ENCODE measurements around the gene TREM2.
"Not testable (repeated sequence)": the region's sequence is repeated elsewhere in the genome, so short reads cannot be mapped to it uniquely, and the experiment has no call there.

The TREM2 gene

DNA sequence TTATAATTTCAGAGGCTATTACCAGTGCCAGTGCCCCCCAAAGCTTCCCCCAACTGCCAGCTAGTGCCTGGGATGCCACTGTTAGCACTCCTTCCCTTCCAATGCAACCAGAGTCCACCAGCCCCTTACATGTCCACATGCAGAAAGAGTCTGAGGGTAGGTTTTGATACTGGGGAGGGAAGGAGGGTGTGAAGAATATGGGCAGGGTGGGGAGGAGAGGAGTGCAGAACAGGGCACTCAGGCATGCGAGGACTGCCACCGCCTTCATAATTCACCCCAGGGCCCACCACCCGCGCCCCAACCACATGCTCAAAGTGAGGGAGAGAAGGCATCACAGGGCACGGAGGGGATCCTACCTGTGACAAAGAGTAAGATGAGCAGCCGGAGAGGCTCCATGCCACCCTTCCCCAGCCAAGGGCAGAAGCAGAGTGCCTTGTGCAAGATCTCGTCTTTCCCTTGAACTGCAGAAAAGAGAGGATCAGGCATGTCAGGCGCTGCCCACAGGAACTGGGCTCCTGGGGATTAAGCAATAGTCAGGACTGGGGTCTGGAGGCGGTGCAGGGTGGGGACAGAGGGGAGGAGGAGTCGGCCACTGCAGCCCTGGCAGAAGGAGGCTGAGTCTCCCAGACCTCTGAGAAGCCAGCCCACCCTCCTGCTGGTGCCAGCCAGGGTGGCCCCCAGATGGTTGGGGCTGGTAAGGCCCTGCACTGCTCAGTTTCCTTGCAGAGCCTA, at the start of gene TREM2:
TSS of gene TREM2 (minus strand) at position 430 of the 732 bp plus-strand sequence. CDS start at position 396, 34 bp downstream.
- no peak for DNase-seq (ENCODE audit: low spot score)

DNA sequence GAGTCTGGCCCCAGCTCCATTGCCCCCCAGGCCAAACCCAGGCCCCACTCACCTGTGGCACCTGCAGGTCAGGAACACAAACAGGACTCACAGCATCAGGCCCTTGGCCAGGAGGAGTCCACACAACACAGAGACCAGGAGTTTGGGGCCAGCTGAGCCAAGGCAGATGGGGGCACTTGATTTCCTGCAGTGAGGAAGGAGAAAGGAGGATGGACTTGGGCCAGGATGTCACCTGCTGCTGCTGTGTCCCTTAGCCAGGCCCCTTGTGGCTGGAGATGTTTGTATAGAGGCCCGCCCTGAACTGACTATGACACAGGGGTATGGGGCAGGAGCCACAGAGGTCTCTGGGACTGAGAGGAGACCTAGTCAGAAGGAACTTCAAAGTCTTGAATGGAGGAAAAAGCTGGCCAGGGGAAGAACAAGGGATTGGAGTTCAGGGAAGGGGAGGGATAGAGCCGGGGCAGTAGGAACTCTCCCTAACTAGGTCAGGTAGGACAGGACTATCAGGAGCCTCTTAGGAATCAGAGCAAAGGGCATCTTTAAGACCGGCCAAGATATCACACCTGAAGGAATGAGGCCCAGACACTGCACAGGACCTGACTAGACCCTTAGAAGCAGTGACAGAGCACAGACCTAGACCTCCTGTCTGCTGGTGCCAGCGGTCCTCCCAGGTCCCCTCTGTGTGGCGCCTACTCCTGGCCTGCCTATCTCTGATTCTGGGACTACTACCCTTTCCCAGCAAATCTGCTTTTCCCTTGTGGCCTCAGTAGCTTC, 46.8 kb upstream of the TREM2 start:
- no peak for DNase-seq (ENCODE audit: low spot score)

DNA sequence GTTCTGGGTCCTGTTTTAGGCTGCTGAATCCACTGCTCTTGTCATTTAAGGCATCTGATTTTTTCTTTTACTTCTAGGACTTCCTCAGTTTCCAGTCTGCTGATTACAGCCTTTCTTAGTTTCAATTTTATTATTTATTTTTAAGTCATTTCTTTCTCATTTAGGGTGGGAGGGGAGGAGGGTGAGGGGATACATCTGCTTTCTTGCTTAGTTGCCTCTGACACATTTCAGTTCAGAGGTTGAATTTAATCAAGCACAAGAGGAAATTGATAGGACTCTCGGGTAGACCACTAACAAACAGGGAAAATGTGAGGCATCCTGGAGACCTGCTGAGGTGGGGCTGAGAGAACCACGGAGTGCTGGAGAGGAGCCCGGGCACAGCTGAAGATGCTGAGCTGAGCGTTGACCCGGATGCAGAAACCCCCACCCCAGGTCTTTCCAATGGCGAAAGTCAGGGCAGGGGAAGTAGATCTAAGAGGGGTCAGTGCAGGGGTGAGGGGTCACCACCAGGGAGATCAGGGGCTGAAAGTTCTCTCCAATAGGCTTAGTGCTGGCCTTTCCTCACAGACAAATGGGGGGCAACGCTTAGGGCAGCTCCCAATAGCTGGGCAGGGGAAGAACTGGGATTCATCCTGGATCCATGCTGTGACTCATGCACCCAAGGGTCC, 45.7 kb upstream of the TREM2 start:
- no peak for DNase-seq (ENCODE audit: low spot score)

DNA sequence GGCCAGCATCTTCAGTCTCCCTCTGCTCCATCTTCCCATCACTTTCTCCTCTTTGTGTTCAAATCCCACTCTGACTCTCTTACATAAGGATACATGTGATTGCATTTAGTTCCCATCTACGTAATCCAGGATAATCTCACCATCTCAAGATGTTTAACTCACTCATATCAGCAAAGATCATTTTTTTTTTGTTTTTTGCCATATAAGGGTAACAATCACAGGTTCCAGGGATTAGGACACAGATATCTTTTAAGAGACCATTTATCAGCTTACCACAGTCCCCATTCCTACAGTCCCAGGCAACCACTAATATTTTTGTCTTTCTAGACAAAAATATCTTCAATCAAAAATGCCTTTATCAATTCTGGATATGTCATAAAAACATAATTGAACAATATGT, 41.2 kb upstream of the TREM2 start:
- DNase-seq (ENCODE audit: low spot score) = no peak

DNA sequence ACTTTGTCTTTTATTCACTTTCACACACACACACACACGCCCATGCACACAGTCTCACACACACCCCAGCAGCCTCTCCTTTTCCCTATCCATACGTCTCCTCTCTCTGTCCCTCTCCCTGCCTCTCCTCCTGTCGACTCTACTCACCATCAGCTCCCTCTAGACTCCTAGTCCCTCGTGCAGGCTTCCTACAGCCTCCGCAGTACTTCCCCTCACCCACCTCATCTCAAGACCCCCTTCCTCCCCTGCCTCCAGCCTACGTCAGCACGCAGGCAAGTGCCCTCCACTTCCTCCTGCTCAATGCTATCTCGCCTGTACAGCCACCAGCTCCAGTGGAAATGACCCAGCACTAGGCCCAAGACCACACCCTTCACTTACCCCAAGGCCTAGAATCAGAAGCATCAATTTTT, 38.9 kb upstream of the TREM2 start:
- DNase-seq (ENCODE audit: low spot score) = no peak

DNA sequence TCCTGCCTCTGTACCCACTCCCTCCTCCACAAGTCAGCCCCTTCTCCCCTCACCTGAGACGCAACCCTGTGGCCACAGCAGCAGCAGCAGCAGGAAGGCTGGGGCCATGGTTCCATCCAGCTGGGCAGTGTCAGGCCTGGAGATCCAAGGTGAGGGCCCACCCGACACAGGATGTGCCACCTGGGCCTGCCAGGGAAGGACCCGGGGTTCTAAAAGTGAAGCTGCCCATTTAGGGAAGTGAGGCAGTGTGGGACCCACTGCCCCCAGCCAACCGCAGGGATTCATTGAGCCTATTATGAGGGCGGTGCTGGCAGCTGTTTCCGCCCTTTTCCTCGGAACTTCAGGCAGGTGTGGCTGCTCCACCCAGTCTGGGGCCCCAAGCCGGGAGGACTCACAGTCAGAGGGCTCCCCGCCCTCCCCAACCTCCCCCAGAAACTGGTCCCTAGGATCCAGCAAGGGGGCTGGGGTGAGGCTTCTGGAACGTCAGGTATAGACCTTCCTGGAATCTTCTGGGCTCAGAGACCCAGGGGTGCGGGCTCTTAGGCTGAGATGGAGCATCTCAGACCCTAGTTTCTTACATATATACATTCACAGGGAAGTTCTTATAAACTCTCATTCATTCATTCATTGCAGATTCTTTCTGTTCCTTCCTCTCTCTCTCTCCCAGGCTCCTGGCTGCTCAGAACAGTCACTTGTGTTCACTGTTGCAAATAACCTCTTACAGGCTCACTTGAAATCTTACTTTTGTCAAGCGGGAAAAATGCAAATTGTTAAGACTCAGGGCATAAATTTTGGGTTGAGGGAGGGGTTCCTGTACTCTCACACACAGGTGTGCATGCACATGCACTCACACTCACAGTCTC, 38.2 kb upstream of the TREM2 start, which contains the start of gene TREML2:
TSS of gene TREML2 (minus strand) at position 249 of the 863 bp plus-strand sequence. CDS start at position 108, 141 bp downstream.
- DNase-seq (ENCODE audit: low spot score) = no peak

DNA sequence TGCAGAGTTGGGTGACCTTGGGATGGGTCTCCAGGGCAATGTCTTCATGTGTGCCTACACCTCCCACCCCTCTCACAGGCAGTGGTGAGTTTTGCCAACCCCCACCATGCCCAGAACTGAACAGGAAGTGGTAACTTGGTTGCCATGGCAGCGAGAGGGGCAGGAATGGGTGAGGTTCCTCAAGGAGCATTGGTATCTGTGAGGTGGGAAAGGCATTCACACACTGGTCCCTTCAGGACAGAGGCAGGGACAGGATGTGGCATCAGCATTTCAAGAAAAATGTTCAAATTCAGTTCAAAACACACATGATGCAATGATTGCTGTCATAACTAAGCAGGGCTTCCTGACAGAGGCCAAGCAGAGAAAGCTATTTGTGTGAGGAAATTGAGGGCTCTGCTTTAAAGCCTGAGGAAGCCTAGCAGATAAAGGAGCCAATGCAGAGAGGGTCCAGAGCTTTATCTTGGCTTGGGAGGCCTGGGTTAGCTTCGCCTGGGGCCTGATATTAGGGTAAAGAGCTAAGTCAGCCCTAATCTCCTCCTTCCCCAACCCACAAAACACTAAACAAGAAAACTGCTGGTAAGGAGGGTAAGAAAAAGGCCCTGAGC, 37.5 kb upstream of the TREM2 start:
- no peak for DNase-seq (ENCODE audit: low spot score)

DNA sequence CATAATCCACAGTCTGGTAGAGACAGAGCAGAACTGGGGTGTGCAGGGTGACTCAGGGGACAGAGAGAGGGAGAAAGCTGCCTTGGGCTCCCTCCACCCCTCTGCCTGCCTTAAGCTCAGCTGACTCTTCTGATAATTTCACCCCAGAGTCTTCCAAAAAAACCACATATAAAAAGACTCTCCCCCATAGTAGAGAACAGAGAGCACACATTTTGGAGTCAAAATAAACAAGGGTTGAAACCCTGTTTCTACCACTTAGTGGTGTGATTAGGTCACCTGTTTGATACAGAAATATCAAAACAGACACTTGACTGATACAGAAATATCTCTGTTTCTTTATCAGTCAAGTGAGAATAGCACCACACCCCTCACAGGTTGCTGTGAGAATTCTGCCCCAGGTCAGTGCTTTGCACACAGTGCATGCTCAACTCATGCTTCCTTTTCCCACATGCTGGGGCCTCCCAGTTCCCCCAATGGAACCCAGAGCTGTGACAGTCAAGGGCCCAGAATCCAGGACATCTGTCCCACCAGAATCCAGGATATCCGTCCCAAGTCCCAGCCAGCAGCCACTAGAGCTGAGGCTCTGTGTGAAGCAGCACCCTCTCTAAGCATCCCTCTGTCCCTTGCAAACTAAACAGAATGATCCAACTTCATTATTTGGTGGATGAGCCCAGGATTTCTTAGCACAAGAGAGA, 36.8 kb upstream of the TREM2 start:
- no peak for DNase-seq (ENCODE audit: low spot score)

DNA sequence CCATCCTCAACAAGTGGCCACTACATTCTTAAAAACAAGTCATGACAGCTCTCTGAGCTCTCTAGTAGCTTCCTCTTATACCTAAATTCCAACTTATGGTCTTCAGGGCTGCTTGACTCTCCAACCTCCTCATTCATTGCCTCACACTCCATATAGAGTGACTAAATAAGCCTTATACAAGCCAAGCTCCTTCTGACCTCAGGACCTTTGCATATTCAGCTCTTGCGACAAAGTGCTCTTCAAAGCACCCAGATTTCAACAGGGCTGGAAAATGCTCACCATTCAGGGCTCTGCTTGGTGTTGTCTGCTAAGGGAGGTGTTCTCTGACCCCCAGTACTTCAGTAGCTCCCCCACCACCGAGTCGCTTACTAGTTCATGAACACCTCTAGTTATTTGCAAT, 34.3 kb upstream of the TREM2 start:
- no peak for DNase-seq (ENCODE audit: low spot score)

DNA sequence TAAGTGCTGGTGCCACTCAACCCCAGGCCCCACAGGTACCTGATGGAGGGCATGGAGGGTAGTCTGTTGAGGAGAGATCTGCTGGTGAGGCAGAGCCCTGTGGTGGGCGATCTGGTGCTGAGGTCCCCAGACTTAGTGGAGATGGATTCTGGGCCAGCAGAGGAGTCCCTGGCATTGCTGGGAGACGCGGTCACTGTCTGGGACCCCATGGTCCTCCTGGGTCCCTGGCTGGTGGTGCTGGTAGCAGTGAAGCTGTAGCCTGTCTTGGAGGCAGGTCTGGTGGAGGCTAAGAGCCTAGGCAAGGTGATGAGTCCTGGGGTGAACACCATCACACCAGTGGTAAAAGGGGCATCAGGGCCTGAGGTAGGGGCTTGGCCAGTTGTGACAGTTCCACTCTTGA, 31.5 kb upstream of the TREM2 start:
- no peak for DNase-seq (ENCODE audit: low spot score)

DNA sequence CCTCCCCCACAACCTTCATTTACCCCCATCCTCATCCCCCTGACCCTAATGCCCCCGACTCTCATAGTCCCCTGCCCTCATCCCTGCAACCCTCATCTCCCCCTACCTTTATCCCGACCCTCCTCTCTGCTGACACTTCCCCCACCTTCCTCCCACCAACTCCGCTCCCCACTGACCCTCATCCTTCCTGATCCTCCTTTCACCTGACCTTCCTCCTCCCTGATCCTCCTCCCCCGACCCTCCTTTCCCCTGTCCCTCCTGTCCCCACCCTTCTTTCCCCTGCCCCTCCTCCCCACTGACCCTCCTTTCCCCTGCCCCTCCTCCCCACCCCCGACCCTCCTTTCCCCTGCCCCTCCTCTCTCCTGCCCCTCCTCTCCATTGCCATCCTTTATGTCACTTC, 31.0 kb upstream of the TREM2 start:
- DNase-seq (ENCODE audit: low spot score) = no peak

DNA sequence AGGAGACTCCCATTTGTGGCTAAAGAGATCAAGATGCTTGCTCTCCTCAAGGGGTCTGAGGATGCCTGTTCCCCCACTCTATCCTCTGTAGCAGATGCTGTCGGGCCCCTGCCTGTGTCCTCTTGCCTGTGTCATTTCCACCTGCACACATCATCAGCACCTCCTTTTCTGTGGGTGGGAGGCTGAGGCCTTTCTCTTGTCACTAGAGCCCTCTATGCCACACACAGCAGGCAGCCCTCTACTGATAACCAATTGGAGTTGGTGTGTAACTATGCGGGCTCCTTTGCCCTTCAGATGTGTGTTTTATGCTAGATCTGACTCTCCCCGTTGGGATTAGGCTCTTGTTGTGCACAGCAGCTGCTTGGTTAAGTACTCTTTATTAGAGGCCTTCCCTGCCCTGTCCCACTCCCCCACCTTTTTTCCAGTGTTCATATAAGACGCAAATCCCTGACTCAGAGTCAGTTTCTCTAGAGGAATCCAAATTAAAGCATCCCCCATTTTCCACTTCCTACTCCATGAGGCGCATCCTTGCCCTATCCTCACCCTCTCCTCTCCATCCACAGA, 30.3 kb upstream of the TREM2 start:
- no peak for DNase-seq (ENCODE audit: low spot score)

DNA sequence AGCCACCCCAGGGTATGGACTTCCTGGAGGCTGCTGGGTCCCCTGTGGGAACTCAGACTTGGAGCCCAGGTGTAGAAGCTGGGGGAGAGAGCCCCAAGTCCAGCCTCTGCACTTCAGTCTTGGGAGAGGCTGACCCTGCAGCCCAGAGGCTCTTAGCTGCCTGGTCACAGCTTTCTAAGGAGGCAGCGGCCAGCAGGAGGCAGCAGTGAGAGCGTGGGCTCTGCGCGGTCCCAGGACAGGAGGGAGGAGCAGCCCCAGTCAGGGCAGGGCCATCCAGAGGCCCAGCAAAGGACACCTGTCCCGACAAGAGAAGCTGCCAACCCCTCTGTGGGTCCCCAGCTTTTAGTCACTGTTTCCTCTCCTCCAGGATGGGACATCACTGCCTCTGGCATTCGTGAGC, 28.7 kb upstream of the TREM2 start:
- DNase-seq (ENCODE audit: low spot score) = peak; percentile 36

DNA sequence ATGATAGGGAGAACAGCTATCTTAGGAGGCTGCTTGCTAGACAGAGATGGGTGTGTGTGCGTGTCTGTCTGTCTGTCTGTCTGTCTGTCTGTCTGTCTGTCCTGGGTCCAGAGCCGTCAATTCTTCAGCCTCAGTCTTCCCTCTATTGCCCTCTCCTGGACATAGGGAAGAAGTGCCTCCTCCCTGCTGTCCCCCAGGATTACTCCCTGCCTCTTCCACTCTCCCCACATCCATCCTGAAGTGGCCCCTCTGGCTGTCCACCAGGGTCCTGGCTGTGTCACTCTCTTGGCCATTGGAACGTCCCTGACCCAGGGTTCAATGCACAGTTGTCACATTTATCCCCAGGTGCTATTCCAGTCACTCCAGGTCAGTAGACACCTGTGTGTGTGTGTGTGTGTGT, 27.9 kb upstream of the TREM2 start:
- DNase-seq (ENCODE audit: low spot score) = no peak

DNA sequence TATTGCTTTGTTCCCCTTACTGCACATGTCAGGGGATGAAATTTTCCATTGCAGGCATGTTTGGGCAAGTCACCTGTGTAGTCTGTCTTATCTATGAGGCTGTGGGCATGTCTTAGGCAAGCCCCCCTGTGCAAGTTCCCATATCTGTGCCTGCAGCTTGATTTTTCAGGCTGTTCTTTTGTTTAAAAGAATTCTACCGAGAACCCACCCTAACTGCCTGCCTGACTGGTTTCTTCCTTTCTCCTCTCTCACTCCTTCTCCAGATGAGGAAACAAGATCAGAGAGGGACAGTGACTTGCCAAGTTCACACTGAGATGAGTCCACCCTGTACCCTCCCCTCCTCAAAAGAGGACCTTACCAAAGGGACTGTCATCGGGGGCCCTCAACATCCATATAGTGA, 27.1 kb upstream of the TREM2 start:
- no peak for DNase-seq (ENCODE audit: low spot score)

DNA sequence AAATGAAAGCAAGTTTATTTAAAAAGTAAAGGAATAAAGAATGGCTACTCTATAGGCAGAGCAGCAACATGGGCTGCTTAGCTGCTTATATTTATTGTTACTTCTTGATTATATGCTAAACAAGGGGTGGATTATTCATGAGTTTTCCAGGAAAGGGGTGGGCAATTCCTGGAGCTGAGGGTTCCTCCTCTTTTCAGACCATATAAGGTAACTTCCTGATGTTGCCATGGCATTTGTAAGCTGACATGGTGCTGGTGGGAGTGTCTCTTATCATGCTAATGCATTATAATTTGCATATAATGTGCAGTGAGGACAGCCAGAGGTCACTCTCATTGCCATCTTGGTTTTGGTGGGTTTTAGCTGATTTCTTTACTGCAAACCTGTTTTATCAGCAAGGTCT, 26.1 kb upstream of the TREM2 start:
- not testable (repeated sequence) for DNase-seq (ENCODE audit: low spot score)

DNA sequence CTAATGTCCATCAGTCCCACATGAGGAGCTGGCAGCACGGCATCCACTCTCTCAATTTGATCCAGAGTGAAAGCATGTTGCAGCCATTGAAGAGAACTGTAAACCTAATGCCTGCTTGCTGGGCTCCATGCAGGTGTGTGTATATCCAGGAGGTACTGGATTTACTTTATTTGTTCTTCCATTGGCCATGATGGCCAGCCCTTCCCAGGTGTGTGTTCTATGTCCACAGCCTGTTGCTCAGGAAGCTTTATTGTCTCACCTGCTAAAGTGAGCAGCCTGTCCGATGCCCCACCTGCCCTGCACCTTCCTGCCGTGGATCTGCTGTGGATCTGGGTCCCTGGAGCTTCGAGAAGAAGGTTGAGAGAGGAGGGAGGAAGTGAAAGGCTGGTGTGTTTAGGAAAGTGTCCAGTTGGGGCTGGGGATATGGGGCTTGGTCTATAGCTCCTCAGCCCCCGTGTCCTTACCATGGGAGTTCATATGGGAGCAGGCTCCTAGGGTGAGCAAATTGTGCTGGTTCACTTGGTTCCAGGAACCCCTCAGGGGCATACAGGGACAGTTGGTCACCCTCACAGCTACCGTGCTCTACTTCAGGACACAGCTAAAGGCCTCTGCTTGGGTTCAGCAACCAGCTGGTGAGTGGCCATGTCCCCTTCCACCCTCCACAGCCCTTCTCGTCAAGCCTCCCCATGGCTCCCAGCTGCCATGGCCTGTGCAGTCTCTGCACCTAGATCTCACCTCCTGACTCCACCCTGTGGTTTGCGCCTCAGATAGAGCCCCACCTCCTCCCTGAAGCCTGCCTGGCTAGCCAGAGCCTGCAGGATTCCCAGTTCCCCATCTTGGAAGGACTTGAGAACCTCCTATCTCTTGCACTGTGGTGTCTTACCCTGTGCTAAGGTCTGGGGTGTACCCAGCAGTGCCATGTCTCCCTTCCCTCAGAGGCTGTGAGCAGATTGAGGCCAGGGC, 25.3 kb upstream of the TREM2 start:
- no peak for DNase-seq (ENCODE audit: low spot score)

DNA sequence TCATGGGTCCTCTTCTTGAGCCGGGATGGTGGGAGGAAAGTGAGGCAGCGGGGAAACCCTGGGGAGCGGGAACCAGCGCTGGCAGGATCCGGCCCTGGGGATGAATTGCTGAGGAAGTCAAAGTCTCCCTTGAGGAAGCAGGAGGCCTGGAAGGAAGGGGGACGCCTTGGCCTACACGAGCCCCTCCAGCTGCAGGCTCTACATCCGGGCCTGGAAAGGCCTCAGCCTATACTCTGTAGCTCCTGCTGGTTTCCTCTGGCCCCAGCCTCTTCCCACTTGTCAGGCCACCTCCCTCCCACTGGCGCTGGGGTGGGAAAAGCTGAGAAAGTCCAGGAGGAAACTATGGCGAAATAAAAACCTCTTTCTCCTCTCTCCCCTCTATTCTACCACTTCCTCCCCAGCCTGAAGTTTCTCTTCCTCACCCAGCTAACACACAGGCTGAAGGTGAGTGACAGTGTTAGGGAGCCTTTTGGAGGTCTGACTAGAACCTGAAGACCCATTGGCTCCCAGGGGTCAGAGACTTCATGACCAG, 23.2 kb upstream of the TREM2 start:
- no peak for DNase-seq (ENCODE audit: low spot score)

DNA sequence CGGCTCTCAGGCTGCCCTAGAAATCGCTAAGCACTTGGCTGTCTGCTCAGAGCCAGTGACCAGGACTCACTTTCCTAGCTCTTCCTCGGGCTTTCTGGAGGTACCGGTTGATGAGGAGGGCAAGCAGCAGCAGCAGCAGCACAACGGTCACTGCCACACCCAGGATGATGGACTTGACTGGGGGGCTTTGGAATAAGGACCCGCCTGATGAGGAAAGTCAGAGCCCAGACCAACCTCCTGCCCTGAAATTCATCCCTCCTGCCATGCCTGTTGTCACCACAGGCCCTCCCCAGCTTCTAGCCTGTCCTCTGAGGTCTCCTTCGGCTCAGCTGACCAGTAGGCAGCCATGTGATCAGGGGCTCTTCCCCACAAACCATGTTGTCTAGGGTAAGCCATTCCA, 21.8 kb upstream of the TREM2 start:
- DNase-seq (ENCODE audit: low spot score) = no peak

All from HuH-7.5 (cell line).